Neuronal stem cell (in vitro differentiated cells): ENCODE results near the gene ARSK.

ENCODE experiments used
- DNase-seq: peaks from one replicate; pipeline ENCODE4 v3.0.0-alpha.2; 2013; ENCODE audit warnings: low spot score
- H2AFZ ChIP-seq: one replicate; pipeline ENCODE4 v1.6.1; 2013; ENCODE audit warnings: mild to moderate bottlenecking, low read length, inconsistent platforms
- H2AK5ac ChIP-seq: 2 replicates; pipeline ENCODE4 v1.6.1; 2013; ENCODE audit warnings: low read depth, mild to moderate bottlenecking, inconsistent platforms, low read length, moderate library complexity, mixed read lengths
- H2BK120ac ChIP-seq: 2 replicates; pipeline ENCODE4 v1.6.1; 2013; ENCODE audit warnings: low read depth, mild to moderate bottlenecking, inconsistent platforms, low read length, moderate library complexity, mixed read lengths
- H2BK12ac ChIP-seq: one replicate; pipeline ENCODE4 v1.6.1; 2013; ENCODE audit warnings: low read length, inconsistent platforms
- H2BK15ac ChIP-seq: 2 replicates; pipeline ENCODE4 v1.6.1; 2013; ENCODE audit warnings: mild to moderate bottlenecking, low read length, inconsistent platforms, mixed read lengths
- H2BK5ac ChIP-seq: one replicate; pipeline ENCODE4 v1.6.1; 2013; ENCODE audit warnings: inconsistent platforms, mild to moderate bottlenecking, low read length, moderate library complexity
- H3K14ac ChIP-seq: one replicate; pipeline ENCODE4 v1.6.1; 2013; ENCODE audit warnings: low read length, inconsistent platforms
- H3K18ac ChIP-seq: 2 replicates; pipeline ENCODE4 v1.6.1; 2013; ENCODE audit warnings: low read length, inconsistent platforms
- H3K23ac ChIP-seq: 2 replicates; pipeline ENCODE4 v1.6.1; 2013; ENCODE audit warnings: low read depth, mild to moderate bottlenecking, mixed read lengths, low read length, inconsistent platforms; ENCODE audit not compliant: poor library complexity
- H3K27ac ChIP-seq: replicated peaks from 3 replicates; pipeline ENCODE4 v1.5.1; 2013; ENCODE audit warnings: low read length, inconsistent platforms
- H3K27me3 ChIP-seq, 3 experiments: 2 replicates each; pipeline ENCODE4 v1.6.1; 2013; ENCODE audit warnings: low read length in 3 of 3, mild to moderate bottlenecking in 2 of 3, inconsistent platforms in 1 of 3, low read depth in 1 of 3, mixed read lengths in 1 of 3, moderate library complexity in 1 of 3; ENCODE audit not compliant: control insufficient read depth in 3 of 3, insufficient read depth in 3 of 3
- H3K36me3 ChIP-seq, 2 donors: replicated peaks in 1 of 2; 2 replicates each; pipeline ENCODE4 v1.6.1; 2013; ENCODE audit warnings: low read length in 2 of 2; ENCODE audit not compliant: control insufficient read depth in 2 of 2, insufficient read depth in 2 of 2
- H3K4ac ChIP-seq: 2 replicates; pipeline ENCODE4 v1.6.1; 2013; ENCODE audit warnings: inconsistent platforms, mild to moderate bottlenecking, low read length, moderate library complexity
- H3K4me1 ChIP-seq, 2 donors: 1 replicate in 1 of 2; 2 replicates in 1 of 2; pipeline ENCODE4 v1.6.1; 2013; ENCODE audit warnings: low read length in 2 of 2, low read depth in 1 of 2; ENCODE audit not compliant: control insufficient read depth in 2 of 2, insufficient read depth in 1 of 2
- H3K4me2 ChIP-seq: one replicate; pipeline ENCODE4 v1.6.1; 2013; ENCODE audit warnings: mild to moderate bottlenecking, low read length, inconsistent platforms; ENCODE audit not compliant: insufficient read depth, poor library complexity, severe bottlenecking
- H3K4me3 ChIP-seq, 2 donors: 2 replicates each; pipeline ENCODE4 v1.5.1; 2013; ENCODE audit warnings: low read length in 2 of 2, mild to moderate bottlenecking in 2 of 2, inconsistent platforms in 1 of 2, moderate library complexity in 1 of 2
- H3K79me1 ChIP-seq: one replicate; pipeline ENCODE4 v1.6.1; 2013; ENCODE audit warnings: low read depth, mild to moderate bottlenecking, inconsistent platforms, low read length, moderate library complexity
- H3K9ac ChIP-seq: one replicate; pipeline ENCODE4 v1.6.1; 2013; ENCODE audit warnings: mild to moderate bottlenecking, low read depth, low read length, inconsistent platforms; ENCODE audit not compliant: poor library complexity
- H3K9me3 ChIP-seq, 2 donors: replicated peaks in 1 of 2; 2 replicates each; pipeline versions ENCODE3 to v1.6.1; 2013; ENCODE audit warnings: low read length in 2 of 2, mild to moderate bottlenecking in 2 of 2, inconsistent platforms in 1 of 2, low read depth in 1 of 2, mixed read lengths in 1 of 2, moderate library complexity in 1 of 2; ENCODE audit not compliant: control insufficient read depth in 2 of 2, insufficient read depth in 1 of 2
- H4K8ac ChIP-seq: one replicate; pipeline ENCODE4 v1.6.1; 2013; ENCODE audit warnings: low read depth, mild to moderate bottlenecking, inconsistent platforms, low read length, moderate library complexity
- H4K91ac ChIP-seq: one replicate; pipeline ENCODE4 v1.6.1; 2013; ENCODE audit warnings: low read length, low read depth, mild to moderate bottlenecking, inconsistent platforms; ENCODE audit not compliant: poor library complexity
- WGBS, 2 donors: extraction: QIAGEN DNeasy Blood & Tissue Kit; methylation state at CpG; one replicate each; pipeline ENCODE4 v1.1.7; 2013; ENCODE audit warnings: missing lambda C conversion rate in 2 of 2, mixed read lengths in 1 of 2; ENCODE audit not compliant: insufficient read length in 2 of 2, insufficient replicate concordance in 1 of 2; ENCODE audit errors: extremely low coverage in 2 of 2; 5-methylcytosine and 5-hydroxymethylcytosine counted together

Gene ARSK

DNA sequence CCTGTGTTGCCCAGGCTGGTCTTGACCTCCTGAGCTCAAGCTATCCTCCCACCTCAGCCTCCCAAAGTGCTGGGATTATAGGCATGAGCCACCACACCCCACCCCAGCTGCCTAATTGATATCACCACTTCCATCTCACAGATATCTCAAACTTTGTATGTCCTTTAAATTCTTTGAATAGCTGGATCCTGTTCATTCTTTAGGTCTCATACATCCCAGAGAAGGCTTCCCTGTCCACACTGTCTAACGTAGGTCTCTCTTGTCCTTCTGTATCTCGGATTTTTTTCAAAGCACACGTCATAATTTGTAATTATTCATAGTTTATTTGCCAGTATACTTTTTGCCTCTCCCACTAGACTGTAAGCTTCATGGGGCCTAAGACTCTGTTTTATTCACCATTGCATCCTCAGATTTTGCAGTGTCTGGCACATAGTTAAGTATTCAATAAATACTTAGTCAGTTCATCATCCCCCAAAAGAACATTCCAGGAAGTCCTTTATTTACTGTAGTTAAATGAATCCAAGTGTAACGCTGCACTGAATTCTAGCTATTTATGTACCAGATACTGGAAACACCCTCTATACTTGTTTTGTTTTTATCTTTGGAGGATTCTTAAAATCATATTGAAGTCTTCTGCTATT is 10.5 kb downstream of the ARSK start:
- no peaks in the 10 kb centered on the region for H3K27me3 ChIP-seq
- no peak overlapping the region for H3K4me2 ChIP-seq
- no peak overlapping the region for H3K18ac ChIP-seq
- H4K91ac ChIP-seq: no peak overlapping the region
- no CpG with 5 or more reads among the region's 4 CpGs for WGBS, 2 donors
- H3K4me3 ChIP-seq: no peak overlapping the region
- H3K9ac ChIP-seq: no peak overlapping the region
- H4K8ac ChIP-seq: no peak overlapping the region
- no peak overlapping the region for H2BK15ac ChIP-seq
- H3K4me1 ChIP-seq: no peaks in the 10 kb centered on the region
- H3K23ac ChIP-seq: no peak overlapping the region
- H3K36me3 ChIP-seq: peaks cover 1 to 7% of the 10 kb centered on the region in 2 donors
- no peak overlapping the region for H3K4ac ChIP-seq
- H2AK5ac ChIP-seq: no peak overlapping the region
- no peaks in the 10 kb centered on the region for H3K79me1 ChIP-seq
- H2AFZ ChIP-seq: no peak overlapping the region
- H2BK120ac ChIP-seq: no peak overlapping the region
- no peak for DNase-seq
- H2BK12ac ChIP-seq: no peak overlapping the region
- H2BK5ac ChIP-seq: no peak overlapping the region
- H3K9me3 ChIP-seq: no peaks in the 10 kb centered on the region
- H3K14ac ChIP-seq: no peak overlapping the region
- no peak overlapping the region for H3K27ac ChIP-seq

- Histone ChIP-seq H3K27me3 (no peaks in the 10 kb centered on the region), H3K9me3 (no peaks in the 10 kb centered on the region), H3K4ac (no peak overlapping the region), H2AK5ac (no peak overlapping the region), H2BK5ac (no peak overlapping the region), H3K4me2 (no peak overlapping the region), H3K18ac (no peak overlapping the region), H3K79me1 (no peaks in the 10 kb centered on the region), H2BK15ac (no peak overlapping the region), H4K8ac (no peak overlapping the region), H2AFZ (no peak overlapping the region), H3K9ac (no peak overlapping the region), H3K4me3 (no peak overlapping the region), H3K4me1 (no peaks in the 10 kb centered on the region), H2BK12ac (no peak overlapping the region), H4K91ac (no peak overlapping the region), H2BK120ac (no peak overlapping the region), H3K27ac (no peak overlapping the region), H3K23ac (no peak overlapping the region), H3K36me3 (peaks cover 0 to 7% of the 10 kb centered on the region in 2 donors), H3K14ac (no peak overlapping the region)
- no peak for DNase-seq
- WGBS, 2 donors: no CpG with 5 or more reads among the region's 2 CpGs
Observed at GRCh38 chr5:95572016-95572415, 17.1 kb downstream of the ARSK start.

DNA sequence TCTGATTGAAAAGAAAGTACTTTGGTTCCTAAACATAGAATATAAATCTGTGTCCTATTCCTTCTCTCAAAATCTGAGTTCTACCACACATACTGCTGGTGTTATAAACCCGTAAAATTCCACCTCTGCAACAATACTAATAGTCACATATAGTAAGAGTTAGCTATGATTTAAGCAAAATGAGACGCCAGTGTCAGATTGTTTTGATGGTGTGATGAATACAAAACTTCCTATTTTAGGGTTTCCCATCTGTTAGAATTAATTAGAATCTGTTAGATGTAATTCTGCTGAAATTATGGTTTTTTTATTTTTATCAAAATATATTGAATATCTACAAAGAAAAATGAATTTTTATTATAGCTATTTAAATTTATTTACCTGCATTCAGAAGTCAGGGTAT is 26.7 kb downstream of the ARSK start:
- Histone ChIP-seq H4K91ac (no peak overlapping the region), H3K23ac (no peak overlapping the region), H3K27me3 (no peaks in the 10 kb centered on the region), H2AK5ac (no peak overlapping the region), H3K9ac (no peak overlapping the region), H2BK12ac (no peak overlapping the region), H3K18ac (no peak overlapping the region), H3K27ac (no peak overlapping the region), H4K8ac (no peak overlapping the region), H3K4me3 (no peak overlapping the region), H3K79me1 (no peaks in the 10 kb centered on the region), H2BK120ac (no peak overlapping the region), H3K36me3 (no peaks in the 10 kb centered on the region), H2BK15ac (no peak overlapping the region), H2BK5ac (no peak overlapping the region), H2AFZ (no peak overlapping the region), H3K4me2 (no peak overlapping the region), H3K4me1 (no peaks in the 10 kb centered on the region), H3K4ac (no peak overlapping the region), H3K9me3 (no peaks in the 10 kb centered on the region), H3K14ac (no peak overlapping the region)
- WGBS, 2 donors: no CpG with 5 or more reads among the region's 2 CpGs
- no peak for DNase-seq

GRCh38 chr5:95583992-95584391 is 29.1 kb downstream of the ARSK start:
- H3K9ac ChIP-seq: no peak overlapping the region
- no peak overlapping the region for H3K4me3 ChIP-seq
- no peak overlapping the region for H3K14ac ChIP-seq
- H3K27ac ChIP-seq: no peak overlapping the region
- WGBS, 2 donors: no CpG with 5 or more reads among the region's 1 CpG
- no peak overlapping the region for H2BK120ac ChIP-seq
- no peak overlapping the region for H2AK5ac ChIP-seq
- no peak overlapping the region for H3K18ac ChIP-seq
- H4K8ac ChIP-seq: no peak overlapping the region
- no peak overlapping the region for H2BK12ac ChIP-seq
- no peak overlapping the region for H3K4me2 ChIP-seq
- no peaks in the 10 kb centered on the region for H3K9me3 ChIP-seq
- no peak overlapping the region for H2BK5ac ChIP-seq
- H3K36me3 ChIP-seq: no peaks in the 10 kb centered on the region
- no peak overlapping the region for H2AFZ ChIP-seq
- H3K27me3 ChIP-seq: no peaks in the 10 kb centered on the region
- H4K91ac ChIP-seq: no peak overlapping the region
- DNase-seq: no peak
- no peaks in the 10 kb centered on the region for H3K4me1 ChIP-seq
- H3K23ac ChIP-seq: no peak overlapping the region
- no peaks in the 10 kb centered on the region for H3K79me1 ChIP-seq
- no peak overlapping the region for H2BK15ac ChIP-seq
- no peak overlapping the region for H3K4ac ChIP-seq
